ENCODE data around the gene ZCCHC14.
"Not testable (repeated sequence)": the region's sequence is repeated elsewhere in the genome, so short reads cannot be mapped to it uniquely, and the experiment has no call there.

ZCCHC14 gene

DNA sequence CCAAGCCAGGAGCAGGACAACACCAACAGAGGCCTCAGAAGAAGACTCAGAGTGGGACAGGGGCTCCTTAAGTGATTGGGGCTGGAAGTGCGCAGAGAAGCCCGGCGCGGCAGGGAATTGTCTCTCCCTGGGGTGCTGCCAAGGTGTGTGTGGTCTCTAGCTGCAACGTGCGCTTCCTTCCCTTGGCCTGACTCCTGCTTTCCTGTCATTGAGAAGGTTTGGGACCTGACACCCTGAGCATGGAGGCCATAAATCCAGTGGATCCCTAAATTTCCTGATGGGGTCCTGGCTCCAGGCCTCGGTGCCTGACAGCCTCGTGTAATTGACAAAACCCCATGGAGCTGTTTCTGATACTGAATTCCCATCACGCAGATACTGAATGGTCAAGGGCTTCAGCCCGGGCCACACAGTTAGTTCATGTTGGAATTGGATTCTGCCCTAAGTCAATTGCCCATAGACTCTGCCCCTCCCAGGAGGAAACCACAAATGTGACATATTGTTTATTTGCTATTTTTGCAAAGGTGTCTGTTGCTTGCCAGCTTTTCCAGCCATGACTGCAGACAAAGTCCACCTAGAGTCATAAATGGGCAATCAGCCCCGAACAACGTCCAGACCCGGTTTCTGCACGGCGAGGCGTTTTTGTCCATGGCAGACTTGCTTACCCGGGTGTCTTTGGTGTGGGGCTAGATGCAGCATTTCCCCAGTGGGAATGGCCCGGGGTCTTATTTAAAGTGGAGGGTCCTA is 4.4 kb upstream of the ZCCHC14 start:
- not testable (repeated sequence) for DNase-seq (ENCODE audit: low read depth)

DNA sequence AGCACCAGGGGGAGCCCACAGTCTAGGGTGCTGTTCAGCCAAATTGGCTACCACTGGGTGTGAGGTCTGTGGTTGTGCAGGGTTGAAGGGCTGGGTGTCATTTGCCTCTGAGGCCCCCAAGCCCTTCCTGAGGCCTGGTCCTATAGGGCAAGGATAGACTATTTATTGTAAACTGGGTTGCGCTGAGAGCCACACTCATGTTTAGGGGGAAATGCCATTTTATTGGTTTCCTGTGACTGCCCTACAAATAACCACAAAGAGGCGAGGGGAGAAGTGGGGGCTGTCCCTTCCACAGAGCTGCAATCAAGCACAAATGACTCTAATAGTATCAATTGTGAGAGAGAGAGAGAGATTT is 3.6 kb upstream of the ZCCHC14 start:
- DNase-seq (ENCODE audit: low read depth) = no peak

DNA sequence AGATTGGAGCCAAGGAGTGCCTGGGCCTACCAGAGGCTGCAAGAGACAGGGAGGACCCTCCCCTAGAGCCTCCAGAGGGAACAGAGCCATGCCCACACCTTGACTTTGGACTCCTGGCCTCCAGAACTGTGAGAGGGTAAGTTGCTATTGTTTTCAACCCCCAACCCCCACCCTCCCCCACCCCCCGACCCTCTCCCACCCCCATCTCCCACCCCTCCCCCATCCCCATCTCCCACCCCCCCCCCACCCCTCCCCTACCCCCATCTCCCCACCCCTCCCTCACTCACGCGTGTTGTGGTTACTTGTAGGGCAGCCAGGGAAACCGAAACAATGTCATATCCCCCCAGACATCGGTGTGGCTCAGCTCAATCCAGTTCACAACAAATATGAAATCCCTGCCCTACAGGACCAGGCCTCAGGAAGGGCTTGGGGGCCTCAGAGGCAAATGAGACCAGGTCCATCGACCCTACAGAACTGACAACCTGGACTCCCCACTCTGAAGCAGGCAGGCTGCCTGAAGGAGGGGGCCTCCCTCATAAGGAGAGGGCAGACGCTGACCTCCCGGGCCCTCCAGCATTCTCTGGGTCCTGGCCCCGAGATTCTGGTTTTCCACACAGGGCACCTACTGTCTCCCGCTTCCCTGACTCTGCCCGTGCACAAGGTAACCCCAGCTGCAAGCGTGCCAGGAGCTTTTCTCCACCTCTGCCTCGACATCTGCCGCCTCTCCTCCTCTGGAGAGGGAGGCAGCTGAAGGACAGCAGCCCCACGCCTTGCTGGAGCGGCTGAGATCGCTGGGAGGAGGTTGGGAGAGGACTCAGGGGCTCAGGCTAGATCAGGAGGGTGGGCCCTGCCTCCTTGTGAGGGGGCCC is 3.0 kb upstream of the ZCCHC14 start:
- DNase-seq (ENCODE audit: low read depth) = no peak

- peak; percentile 37 for DNase-seq (ENCODE audit: low read depth)
These were observed 920 bp upstream of the ZCCHC14 start for GRCh38 chr16:87493608-87494280.

DNA sequence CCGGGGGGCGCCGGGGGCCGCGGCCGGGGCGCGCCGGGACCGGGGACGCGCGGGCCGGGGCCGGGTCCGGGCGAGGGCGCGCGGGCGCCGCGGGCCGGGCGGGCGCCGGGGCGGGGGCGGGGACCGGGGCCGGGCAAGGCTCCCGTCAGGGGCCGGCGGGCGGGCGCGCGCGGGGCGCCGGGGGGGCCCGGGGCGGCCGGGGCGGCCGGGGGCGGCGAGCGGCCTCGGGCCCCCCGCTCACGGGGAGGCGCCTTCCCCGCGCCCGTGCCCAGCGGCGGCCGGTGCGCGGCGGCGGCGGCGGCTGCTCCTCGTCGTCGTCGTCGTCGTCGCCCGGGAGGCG is 563 bp downstream of the ZCCHC14 start:
- DNase-seq (ENCODE audit: low read depth) = no peak

DNA sequence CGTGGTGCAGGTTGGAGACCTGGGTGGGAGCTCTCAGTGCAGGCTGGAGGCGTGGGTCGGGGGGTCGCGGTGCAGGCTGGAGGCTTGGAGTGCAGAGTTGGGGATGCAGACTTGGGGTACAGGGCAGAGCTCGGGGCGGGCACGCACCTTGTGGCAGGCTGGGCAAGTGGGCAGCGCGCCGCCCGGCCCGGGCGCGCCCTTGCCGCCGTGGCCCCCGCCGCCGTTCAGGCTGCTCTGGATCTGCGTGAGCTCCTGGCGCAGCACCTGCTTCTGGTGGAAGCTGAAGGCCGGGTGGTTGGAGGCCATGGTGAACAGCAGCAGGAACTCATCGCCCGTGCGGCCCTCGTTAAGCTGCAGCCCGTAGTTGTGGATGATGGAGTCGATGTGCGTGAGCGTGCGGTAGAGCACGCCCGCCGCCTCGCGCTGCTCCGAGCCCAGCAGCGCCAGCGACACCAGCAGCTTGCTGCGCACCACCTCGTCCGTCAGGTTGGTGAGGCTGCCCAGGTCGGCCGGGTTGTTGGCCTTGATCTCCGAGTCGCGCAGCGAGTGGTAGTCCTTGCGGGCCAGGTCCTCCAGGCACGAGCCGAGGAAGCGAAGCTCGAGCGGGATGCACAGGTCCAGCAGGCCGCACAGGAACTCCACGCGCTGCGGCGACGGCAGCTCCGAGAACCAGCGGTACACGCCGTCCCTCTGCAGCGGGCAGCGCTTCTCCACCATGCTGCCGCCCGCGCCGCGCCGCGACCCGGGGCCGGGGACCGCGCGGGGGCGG is 1.1 kb downstream of the ZCCHC14 start:
- DNase-seq (ENCODE audit: low read depth) = peak; percentile 55

- peak; percentile 22 for DNase-seq (ENCODE audit: low read depth)
These were observed 1.9 kb downstream of the ZCCHC14 start for GRCh38 chr16:87490799-87491521.

DNA sequence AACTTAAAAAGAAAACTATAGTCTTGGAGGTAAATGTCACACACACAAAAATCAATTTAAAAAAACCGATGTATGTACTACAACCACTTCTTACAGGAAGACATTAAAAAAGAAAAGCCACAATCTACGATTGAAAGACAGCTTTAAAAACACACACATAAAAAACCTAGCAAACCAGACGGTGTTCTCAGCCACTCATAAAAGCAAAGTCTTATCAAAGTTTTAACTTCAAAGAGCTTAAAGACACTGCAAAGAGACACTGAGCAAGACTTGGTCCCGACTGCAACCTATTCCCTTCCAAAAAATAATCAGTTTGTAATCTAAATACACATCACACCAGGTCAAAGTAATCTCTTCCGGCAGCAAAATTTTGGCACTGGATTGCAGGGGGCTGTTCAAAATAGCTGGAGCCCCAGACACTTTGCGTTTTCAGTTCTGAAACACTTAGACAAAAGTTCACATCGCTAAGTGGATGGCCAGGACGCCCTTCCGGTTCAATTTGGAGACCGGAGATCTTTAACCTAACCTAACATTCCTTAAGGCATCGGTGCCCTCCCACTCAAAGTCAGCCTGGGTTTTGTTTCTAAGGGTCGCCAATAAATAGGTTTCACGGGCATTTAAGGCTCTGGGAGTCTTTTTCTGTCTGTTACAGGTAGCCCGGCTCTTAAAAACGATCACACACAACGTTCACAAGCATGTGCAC is 2.6 kb downstream of the ZCCHC14 start:
- peak; percentile 27 for DNase-seq (ENCODE audit: low read depth)

GRCh38 chr16:87489434-87490045 is 3.3 kb downstream of the ZCCHC14 start:
- DNase-seq (ENCODE audit: low read depth) = no peak

DNA sequence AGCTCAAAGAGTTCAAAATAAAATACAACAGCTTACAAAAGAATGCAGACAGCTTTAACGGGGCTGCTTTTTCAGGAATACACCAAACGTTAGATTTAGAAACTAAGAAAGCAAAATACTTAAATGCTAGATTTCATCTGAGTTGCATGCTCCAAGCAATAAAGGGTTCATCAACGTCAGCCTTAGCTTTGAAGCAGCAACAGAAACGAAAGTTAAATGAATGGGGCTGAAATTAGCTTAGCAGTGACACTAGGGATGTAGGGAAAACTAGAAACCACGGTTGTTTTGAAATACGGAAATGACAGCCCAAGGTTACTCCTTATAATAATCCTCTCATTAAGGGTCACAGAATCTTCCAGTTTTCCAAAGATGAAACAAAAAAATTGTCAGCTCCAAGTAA is 3.9 kb downstream of the ZCCHC14 start:
- not testable (repeated sequence) for DNase-seq (ENCODE audit: low read depth)

DNA sequence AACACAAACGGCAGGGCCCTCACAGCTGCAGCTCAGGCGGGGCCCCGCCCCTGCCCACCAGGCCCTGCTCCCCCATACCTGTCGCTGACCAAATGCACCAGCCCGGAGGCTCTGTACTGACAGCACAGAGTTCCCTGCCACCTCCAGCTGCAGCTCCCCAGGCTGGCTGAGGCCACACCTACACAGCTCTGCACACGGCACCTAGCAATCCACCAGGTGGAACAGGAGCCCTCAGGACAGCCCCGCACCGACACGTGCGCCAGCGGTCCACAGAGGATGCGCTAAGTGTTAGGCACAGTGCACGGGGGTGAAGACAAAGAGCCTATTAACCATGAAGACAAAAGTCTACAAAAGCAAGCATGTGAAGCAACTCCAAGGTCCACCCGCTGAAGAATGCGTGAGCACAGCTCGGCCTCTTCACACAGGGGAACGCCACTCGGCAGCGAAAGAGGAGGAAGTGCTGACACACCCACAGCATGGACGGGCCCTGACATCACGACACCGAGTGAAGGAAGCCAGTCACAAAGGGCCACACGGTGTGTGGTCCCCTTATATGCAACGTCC is 5.4 kb downstream of the ZCCHC14 start:
- peak; percentile 26 for DNase-seq (ENCODE audit: low read depth)

GRCh38 chr16:87486713-87487247 is 6.0 kb downstream of the ZCCHC14 start:
- DNase-seq (ENCODE audit: low read depth) = no peak

DNA sequence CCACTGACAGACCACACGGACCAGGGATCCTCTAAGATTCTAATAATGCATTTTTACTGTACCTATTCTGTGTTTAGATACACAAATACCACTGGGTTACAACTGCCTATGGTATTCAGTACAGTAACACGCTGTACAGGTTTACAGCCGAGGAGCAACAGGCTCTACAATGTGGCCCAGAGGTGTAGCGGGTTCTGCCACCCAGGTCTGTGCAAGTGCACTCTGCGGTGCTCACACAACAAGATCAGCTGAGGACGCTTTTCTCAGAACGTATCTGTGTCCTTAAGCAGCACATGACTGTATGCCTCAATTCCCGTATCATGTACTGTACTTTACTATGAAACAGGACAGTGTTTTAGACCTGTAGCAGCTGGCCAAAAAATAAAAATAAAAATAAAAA is 6.5 kb downstream of the ZCCHC14 start:
- no peak for DNase-seq (ENCODE audit: low read depth)

GRCh38 chr16:87485792-87486191 is 7.0 kb downstream of the ZCCHC14 start:
- not testable (repeated sequence) for DNase-seq (ENCODE audit: low read depth)

DNA sequence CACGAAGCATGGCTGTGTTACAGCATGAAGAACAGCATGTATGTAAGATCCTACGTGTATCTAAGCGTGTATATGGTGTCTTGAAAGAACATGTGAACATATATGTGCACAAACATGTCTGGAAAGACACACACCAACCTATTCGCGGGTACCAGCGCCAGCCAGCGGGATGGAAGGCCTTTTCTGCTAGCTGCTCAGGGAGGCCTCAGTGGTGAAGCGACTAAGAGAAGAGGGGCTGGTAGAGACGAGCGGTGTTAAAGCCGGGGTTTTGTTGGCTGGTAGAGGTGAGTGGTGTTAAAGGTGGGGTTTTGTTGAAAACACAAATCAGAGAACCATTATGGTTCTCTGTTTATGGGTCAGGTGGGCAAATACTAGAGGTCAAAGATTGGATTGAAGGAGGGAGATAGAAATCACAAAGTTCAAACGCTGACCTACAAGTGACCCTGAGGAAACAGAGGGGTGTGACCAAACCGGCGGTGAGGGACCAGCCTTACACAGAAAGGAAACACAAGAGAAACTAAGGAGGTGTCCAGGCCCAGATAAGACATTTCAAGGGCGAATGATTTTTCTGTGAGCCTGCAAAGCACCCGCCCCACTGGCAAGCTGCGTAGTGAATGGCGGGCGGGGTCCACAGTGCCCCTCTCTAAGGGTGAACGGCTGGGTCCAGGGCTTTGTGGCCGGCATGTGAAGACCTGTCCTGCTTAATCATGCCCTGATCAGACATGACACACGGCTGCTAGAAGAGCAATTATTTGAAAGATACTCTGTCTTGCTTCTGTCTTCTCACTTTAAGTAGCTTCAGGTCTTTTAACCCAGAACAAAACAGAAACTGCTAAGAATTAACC is 8.1 kb downstream of the ZCCHC14 start:
- DNase-seq (ENCODE audit: low read depth) = no peak

DNA sequence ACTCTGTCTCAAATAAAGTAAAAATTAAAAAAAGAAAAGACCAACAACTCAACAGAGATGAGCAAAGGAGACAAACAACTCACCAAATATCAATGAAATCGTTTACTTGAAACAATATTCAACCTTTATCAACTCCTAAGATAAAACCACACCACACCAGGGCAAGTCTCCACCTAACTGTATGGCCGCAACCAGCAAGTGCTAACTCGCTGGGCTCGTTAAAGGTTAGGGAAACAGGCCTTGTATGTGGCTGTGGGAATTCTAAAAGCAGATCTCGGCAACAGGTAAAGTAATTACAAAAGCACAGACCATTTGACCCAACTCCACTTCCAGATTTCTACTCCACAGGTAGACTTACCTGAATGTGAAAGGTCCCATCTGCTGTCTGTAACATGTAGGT is 9.3 kb downstream of the ZCCHC14 start:
- no peak for DNase-seq (ENCODE audit: low read depth)

DNA sequence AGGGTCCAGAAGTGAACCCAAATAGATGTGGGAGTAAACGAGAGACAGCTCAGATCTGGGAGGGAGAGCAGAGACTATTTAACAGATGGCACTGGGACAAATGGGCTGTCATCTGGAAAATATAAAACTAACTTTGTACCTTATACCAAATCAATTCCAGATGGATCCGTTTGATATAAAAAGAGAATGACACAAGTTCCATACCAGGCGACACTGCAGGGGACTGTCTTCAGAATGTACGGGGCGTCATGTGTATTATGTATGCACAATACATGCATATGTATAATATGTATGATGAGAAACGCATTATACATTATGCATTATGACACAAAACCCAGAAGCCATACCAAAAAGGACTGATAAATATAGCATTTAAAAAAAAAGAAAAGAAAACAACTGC is 10.2 kb downstream of the ZCCHC14 start:
- not testable (repeated sequence) for DNase-seq (ENCODE audit: low read depth)

DNA sequence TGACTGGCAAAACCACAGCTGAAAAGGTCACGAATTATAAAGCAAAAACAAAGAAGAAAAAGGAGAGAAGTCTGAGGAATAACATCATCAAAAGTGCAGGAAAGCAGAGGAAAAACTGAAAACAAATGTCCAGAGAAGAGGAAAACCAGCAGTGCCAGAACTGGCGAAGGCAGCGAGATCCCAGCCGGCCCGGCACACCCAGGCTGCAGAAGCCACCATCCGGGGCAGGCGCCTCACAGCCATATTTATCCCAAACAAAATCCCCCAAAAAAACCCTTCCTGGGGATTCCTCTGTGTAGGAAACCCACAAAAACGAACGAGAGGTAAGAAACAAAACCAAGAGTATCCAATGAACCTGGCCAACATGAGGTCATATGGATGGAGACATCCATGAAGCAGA is 10.6 kb downstream of the ZCCHC14 start:
- no peak for DNase-seq (ENCODE audit: low read depth)

GRCh38 chr16:87481711-87482110 is 11.1 kb downstream of the ZCCHC14 start:
- DNase-seq (ENCODE audit: low read depth) = not testable (repeated sequence)

Data from EH (cell line).